ENCODE results near the gene GABRG3.

DNA sequence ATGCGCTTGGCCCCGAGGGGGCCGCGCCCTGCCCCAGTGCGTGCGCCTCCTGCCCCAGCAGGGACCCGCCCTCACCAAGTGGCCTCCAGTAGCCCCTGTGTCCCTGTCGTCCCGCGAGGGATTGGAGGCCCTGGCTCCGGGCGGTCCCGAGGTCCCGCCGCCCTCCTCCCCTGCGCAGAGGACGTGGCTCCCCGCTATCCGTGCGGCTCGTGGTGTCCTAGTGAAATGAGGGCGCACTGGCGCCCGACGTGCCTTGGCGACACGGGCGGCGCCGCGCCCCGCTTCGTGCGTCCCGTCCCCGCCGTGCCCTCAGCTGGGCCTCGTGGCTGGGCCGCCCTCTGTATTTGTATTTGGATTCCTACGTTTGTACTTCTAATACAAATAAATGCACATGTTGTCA, 570.6 kb downstream of the GABRG3 start:
- no peak for TF ChIP-seq ELF1 (IDR thresholded peaks at IDR 0.05; ENCODE audit: borderline replicate concordance, low read depth)
- TF ChIP-seq, protein P1, sequence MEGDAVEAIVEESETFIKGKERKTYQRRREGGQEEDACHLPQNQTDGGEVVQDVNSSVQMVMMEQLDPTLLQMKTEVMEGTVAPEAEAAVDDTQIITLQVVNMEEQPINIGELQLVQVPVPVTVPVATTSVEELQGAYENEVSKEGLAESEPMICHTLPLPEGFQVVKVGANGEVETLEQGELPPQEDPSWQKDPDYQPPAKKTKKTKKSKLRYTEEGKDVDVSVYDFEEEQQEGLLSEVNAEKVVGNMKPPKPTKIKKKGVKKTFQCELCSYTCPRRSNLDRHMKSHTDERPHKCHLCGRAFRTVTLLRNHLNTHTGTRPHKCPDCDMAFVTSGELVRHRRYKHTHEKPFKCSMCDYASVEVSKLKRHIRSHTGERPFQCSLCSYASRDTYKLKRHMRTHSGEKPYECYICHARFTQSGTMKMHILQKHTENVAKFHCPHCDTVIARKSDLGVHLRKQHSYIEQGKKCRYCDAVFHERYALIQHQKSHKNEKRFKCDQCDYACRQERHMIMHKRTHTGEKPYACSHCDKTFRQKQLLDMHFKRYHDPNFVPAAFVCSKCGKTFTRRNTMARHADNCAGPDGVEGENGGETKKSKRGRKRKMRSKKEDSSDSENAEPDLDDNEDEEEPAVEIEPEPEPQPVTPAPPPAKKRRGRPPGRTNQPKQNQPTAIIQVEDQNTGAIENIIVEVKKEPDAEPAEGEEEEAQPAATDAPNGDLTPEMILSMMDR (IDR thresholded peaks at IDR 0.05 in 2 of 3, conservative IDR thresholded peaks at IDR 0.05 in 1 of 3; ENCODE audit: borderline replicate concordance in 1 of 3, insufficient read depth in 1 of 3, low read depth in 2 of 3, low read length in 2 of 3) = no peak
- no peak for TF ChIP-seq SIN3A (IDR thresholded peaks at IDR 0.05; ENCODE audit: low read depth)
- TF ChIP-seq CEBPB (IDR thresholded peaks at IDR 0.05; ENCODE audit: low read depth) = no peak
- TF ChIP-seq JUND (IDR thresholded peaks at IDR 0.05) = no peak
- no peak for TF ChIP-seq YY1 (IDR thresholded peaks at IDR 0.05; ENCODE audit: extremely low read depth, insufficient replicate concordance, low read depth, low read length)
- no peak for TF ChIP-seq SRF (IDR thresholded peaks at IDR 0.05; ENCODE audit: low read depth)
- TF ChIP-seq EZH2phosphoT487 (IDR thresholded peaks at IDR 0.05; ENCODE audit: borderline replicate concordance) = no peak
- no peak for TF ChIP-seq EZH2 (IDR thresholded peaks at IDR 0.05)
- no peak for TF ChIP-seq POLR2AphosphoS5 (IDR thresholded peaks at IDR 0.05; ENCODE audit: low read depth, low read length)
- TF ChIP-seq EGR1 (IDR thresholded peaks at IDR 0.05; ENCODE audit: low read depth) = no peak
- TF ChIP-seq, protein P2, sequence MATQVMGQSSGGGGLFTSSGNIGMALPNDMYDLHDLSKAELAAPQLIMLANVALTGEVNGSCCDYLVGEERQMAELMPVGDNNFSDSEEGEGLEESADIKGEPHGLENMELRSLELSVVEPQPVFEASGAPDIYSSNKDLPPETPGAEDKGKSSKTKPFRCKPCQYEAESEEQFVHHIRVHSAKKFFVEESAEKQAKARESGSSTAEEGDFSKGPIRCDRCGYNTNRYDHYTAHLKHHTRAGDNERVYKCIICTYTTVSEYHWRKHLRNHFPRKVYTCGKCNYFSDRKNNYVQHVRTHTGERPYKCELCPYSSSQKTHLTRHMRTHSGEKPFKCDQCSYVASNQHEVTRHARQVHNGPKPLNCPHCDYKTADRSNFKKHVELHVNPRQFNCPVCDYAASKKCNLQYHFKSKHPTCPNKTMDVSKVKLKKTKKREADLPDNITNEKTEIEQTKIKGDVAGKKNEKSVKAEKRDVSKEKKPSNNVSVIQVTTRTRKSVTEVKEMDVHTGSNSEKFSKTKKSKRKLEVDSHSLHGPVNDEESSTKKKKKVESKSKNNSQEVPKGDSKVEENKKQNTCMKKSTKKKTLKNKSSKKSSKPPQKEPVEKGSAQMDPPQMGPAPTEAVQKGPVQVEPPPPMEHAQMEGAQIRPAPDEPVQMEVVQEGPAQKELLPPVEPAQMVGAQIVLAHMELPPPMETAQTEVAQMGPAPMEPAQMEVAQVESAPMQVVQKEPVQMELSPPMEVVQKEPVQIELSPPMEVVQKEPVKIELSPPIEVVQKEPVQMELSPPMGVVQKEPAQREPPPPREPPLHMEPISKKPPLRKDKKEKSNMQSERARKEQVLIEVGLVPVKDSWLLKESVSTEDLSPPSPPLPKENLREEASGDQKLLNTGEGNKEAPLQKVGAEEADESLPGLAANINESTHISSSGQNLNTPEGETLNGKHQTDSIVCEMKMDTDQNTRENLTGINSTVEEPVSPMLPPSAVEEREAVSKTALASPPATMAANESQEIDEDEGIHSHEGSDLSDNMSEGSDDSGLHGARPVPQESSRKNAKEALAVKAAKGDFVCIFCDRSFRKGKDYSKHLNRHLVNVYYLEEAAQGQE (IDR thresholded peaks at IDR 0.05; ENCODE audit: low read depth) = no peak
- TF ChIP-seq ZNF274 (IDR thresholded peaks at IDR 0.05; ENCODE audit: low read depth, low read length) = no peak
- TF ChIP-seq, protein P3, sequence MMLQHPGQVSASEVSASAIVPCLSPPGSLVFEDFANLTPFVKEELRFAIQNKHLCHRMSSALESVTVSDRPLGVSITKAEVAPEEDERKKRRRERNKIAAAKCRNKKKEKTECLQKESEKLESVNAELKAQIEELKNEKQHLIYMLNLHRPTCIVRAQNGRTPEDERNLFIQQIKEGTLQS (IDR thresholded peaks at IDR 0.05) = no peak

Measured in HCT116 (cell line).